Heart left ventricle (tissue), 13 donors: Measurements from ENCODE around the gene RPS6KA2.

ENCODE experiments used
- POLR2A ChIP-seq, 2 donors: fragments of 450-650 bp; IDR thresholded peaks; one replicate each; pipeline ENCODE4 v1.6.1; 2017; ENCODE audit warnings: antibody characterized with exemption in 2 of 2, mild to moderate bottlenecking in 2 of 2, moderate library complexity in 2 of 2
- TF ChIP-seq, protein P1 (sequence below), 12 donors: fragments of 200-600 bp; sonication (generic) in 4 of 12; IDR thresholded peaks; one replicate each; pipeline versions ENCODE4 v1.5.0 to v1.8.0; 2018 to 2022; ENCODE audit warnings: antibody characterized with exemption in 12 of 12, mild to moderate bottlenecking in 5 of 12
- donor health status: ischemic (EF 13 %, LVEDD 7.1; RV severe dilation, severe dysfunction).
- donor health status: DM: no; HTN: yes; CAD: no.
- donor health status: DM: no; HTN: no; CAD: no.
- donor health status: ischemic (EF 25% LVEDD 6.9; RV normal size, moderate dysfunction).
- donor health status: ischemic (EF 25% LVEDD 5.7; RV mildly dilated, moderate dysfunction).
- donor health status: ischemic (EF 35%, LVEDD 5.7; RV mildly dilated, moderate dysfunction).
- donor health status: nonischemic (EF 11% LVEDD 7.7; RV severe dilation, severe dysfunction).
- donor health status: DM: yes; HTN: yes; CAD: no.
- donor health status: PGD.
- donor health status: ischemic (EF 29% LVEDD 5.4; RV normal size, mild dysfunction).
- donor health status: nonischemic (EF 23%, LVEDD 6.1; RV moderate dilation, normal function).

DNA sequence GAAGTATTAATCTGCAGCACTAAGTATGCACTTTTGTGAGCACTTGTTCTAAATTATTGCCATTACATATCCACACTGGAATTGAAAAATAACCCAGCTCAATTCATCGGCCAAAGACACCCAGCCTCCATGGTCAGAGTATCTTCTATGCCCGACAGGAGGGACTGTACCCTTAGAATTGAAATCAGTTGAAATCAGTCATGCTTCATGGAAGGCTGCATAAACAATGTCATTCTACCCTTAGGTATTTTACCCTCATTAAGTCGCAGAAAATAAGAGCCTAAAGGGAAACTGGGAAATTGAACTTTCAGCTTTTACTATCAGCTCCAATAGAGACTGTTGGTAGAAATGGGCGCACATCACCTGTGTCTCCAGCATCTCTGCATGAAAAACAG is 37.7 kb downstream of the RPS6KA2 start:
- TF ChIP-seq, protein P1, sequence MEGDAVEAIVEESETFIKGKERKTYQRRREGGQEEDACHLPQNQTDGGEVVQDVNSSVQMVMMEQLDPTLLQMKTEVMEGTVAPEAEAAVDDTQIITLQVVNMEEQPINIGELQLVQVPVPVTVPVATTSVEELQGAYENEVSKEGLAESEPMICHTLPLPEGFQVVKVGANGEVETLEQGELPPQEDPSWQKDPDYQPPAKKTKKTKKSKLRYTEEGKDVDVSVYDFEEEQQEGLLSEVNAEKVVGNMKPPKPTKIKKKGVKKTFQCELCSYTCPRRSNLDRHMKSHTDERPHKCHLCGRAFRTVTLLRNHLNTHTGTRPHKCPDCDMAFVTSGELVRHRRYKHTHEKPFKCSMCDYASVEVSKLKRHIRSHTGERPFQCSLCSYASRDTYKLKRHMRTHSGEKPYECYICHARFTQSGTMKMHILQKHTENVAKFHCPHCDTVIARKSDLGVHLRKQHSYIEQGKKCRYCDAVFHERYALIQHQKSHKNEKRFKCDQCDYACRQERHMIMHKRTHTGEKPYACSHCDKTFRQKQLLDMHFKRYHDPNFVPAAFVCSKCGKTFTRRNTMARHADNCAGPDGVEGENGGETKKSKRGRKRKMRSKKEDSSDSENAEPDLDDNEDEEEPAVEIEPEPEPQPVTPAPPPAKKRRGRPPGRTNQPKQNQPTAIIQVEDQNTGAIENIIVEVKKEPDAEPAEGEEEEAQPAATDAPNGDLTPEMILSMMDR (IDR thresholded peaks at IDR 0.05): no peak
- no peak for TF ChIP-seq POLR2A (IDR thresholded peaks at IDR 0.05)
